Chondrocyte (in vitro differentiated cells): ENCODE results near the gene WDR19. TPM values are rescaled to one million over a fixed set of nuclear protein-coding genes. Genes with fewer than 3 reads are reported as not detected.
"Not testable (repeated sequence)": the region's sequence is repeated elsewhere in the genome, so short reads cannot be mapped to it uniquely, and the experiment has no call there.

ENCODE experiments used
- DNase-seq: peaks from one replicate; pipeline ENCODE4 v3.0.0; 2021; ENCODE audit warnings: mixed read lengths, low spot score
- H3K27ac Mint-ChIP-seq: one replicate; pipeline ENCODE4 v1.8.0; 2021; ENCODE audit warnings: mild to moderate bottlenecking, moderate library complexity, mixed read lengths; ENCODE audit not compliant: unreplicated experiment
- H3K27me3 Mint-ChIP-seq: 2 replicates; pipeline ENCODE4 v1.8.0; 2021; ENCODE audit warnings: low read depth, mixed read lengths
- H3K36me3 Mint-ChIP-seq: 2 replicates; pipeline ENCODE4 v1.8.0; 2021; ENCODE audit warnings: low read depth, mixed read lengths
- H3K4me1 Mint-ChIP-seq: 2 replicates; pipeline ENCODE4 v1.8.0; 2021; ENCODE audit warnings: low read depth, mild to moderate bottlenecking, mixed read lengths
- H3K4me3 Mint-ChIP-seq: one replicate; pipeline ENCODE4 v1.8.0; 2021; ENCODE audit warnings: mild to moderate bottlenecking, moderate library complexity, mixed read lengths; ENCODE audit not compliant: unreplicated experiment
- H3K9me3 Mint-ChIP-seq: 2 replicates; pipeline ENCODE4 v1.8.0; 2021; ENCODE audit warnings: low read depth, mixed read lengths
- CTCF ChIP-seq: fragments of 200-600 bp; sonication (generic); IDR thresholded peaks from 2 replicates; pipeline ENCODE4 v1.5.0; 2021; ENCODE audit warnings: antibody characterized with exemption, mild to moderate bottlenecking, moderate library complexity
- total RNA-seq: library from RNA; stranded (reverse); gene quantifications from 3 replicates; pipeline ENCODE4 v1.2.1, GENCODE V29; 2021

WDR19 gene
- total RNA-seq, 1 donor from 2014 or later, result 31.0 TPM

GRCh38 chr4:39255871-39256270 is 73.5 kb downstream of the WDR19 start:
- Mint-ChIP-seq H3K27ac (peak overlapping the region; percentile 77), H3K9me3 (peaks cover 2% of the 10 kb centered on the region), H3K4me1 (peaks cover 51% of the 10 kb centered on the region), H3K27me3 (no peaks in the 10 kb centered on the region), H3K4me3 (no peak overlapping the region), H3K36me3 (peaks cover 6% of the 10 kb centered on the region)
- no peak for TF ChIP-seq CTCF
- DNase-seq, result no peak

- Mint-ChIP-seq H3K27me3 (no peaks in the 10 kb centered on the region), H3K36me3 (peaks cover 8% of the 10 kb centered on the region), H3K9me3 (peaks cover 2% of the 10 kb centered on the region), H3K4me3 (no peak overlapping the region), H3K27ac (peak overlapping the region; percentile 77), H3K4me1 (peaks cover 51% of the 10 kb centered on the region)
- TF ChIP-seq CTCF, result no peak
- no peak for DNase-seq
Measured at GRCh38 chr4:39256436-39256835, 74.1 kb downstream of the WDR19 start.

- H3K27ac Mint-ChIP-seq, result peak overlapping the region; percentile 91
- DNase-seq, result no peak
- peaks cover 2% of the 10 kb centered on the region for H3K9me3 Mint-ChIP-seq
- no peak for TF ChIP-seq CTCF
- H3K27me3 Mint-ChIP-seq, result no peaks in the 10 kb centered on the region
- peaks cover 16% of the 10 kb centered on the region for H3K36me3 Mint-ChIP-seq
- peaks cover 48% of the 10 kb centered on the region for H3K4me1 Mint-ChIP-seq
- no peak overlapping the region for H3K4me3 Mint-ChIP-seq
Measured at GRCh38 chr4:39259571-39260330, 77.4 kb downstream of the WDR19 start.

- no peak overlapping the region for H3K4me3 Mint-ChIP-seq
- no peaks in the 10 kb centered on the region for H3K27me3 Mint-ChIP-seq
Measured at GRCh38 chr4:39263895-39264294, 81.6 kb downstream of the WDR19 start.

GRCh38 chr4:39274503-39274902 is 92.2 kb downstream of the WDR19 start:
- H3K27ac Mint-ChIP-seq, result no peak overlapping the region
- no peak for DNase-seq
- peaks cover 39% of the 10 kb centered on the region for H3K36me3 Mint-ChIP-seq
- TF ChIP-seq CTCF, result no peak
- no peaks in the 10 kb centered on the region for H3K9me3 Mint-ChIP-seq
- no peaks in the 10 kb centered on the region for H3K27me3 Mint-ChIP-seq
- no peaks in the 10 kb centered on the region for H3K4me1 Mint-ChIP-seq
- no peak overlapping the region for H3K4me3 Mint-ChIP-seq

More at GRCh38 chr4:39263895-39264294, 81.6 kb downstream of the WDR19 start:
- no peak for TF ChIP-seq CTCF
- Mint-ChIP-seq H3K4me1 (peaks cover 21% of the 10 kb centered on the region), H3K9me3 (peaks cover 2% of the 10 kb centered on the region), H3K27ac (no peak overlapping the region), H3K36me3 (peaks cover 24% of the 10 kb centered on the region)
- DNase-seq, result no peak

GRCh38 chr4:39277661-39278060 is 95.3 kb downstream of the WDR19 start:
- peaks cover 36% of the 10 kb centered on the region for H3K36me3 Mint-ChIP-seq
- not testable (repeated sequence) for H3K9me3 Mint-ChIP-seq, H3K27ac Mint-ChIP-seq, H3K27me3 Mint-ChIP-seq, DNase-seq, H3K4me1 Mint-ChIP-seq, H3K4me3 Mint-ChIP-seq
